ENCODE measurements around the gene TMC6.

DNA sequence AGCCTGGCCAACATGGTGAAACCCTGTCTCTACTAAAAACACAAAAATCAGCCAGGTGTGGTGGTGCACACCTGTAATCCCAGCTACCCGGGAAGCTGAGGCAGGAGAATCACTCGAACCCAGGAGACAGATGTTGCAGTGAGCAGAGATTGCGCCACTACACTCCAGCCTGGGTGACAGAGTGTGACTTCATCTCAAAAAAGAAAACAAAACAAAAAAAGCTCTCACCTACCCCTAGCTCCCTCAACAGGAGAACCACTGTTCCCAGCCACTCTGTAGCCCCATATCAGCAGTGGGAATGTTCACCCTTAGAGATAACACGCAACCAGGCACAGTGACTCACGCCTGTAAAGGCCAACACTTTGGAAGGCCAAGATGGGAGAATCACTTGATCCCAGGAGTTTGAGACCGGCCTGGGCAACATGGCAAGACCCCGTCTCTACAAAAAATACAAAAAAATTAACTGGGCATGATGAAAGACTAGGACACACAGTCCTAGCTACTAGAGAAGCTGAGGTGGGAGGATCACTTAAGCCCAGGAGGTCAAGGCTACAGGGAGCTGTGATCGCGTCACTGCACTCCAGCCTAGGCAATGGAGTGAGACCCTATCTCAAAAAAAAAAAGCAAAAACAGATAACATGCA lies 7.4 kb upstream of the TMC6 start:
- TF ChIP-seq, protein P1, sequence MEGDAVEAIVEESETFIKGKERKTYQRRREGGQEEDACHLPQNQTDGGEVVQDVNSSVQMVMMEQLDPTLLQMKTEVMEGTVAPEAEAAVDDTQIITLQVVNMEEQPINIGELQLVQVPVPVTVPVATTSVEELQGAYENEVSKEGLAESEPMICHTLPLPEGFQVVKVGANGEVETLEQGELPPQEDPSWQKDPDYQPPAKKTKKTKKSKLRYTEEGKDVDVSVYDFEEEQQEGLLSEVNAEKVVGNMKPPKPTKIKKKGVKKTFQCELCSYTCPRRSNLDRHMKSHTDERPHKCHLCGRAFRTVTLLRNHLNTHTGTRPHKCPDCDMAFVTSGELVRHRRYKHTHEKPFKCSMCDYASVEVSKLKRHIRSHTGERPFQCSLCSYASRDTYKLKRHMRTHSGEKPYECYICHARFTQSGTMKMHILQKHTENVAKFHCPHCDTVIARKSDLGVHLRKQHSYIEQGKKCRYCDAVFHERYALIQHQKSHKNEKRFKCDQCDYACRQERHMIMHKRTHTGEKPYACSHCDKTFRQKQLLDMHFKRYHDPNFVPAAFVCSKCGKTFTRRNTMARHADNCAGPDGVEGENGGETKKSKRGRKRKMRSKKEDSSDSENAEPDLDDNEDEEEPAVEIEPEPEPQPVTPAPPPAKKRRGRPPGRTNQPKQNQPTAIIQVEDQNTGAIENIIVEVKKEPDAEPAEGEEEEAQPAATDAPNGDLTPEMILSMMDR (IDR thresholded peaks at IDR 0.05) = no peak
- TF ChIP-seq EP300 (IDR thresholded peaks at IDR 0.05) (no peak), POLR2A (IDR thresholded peaks at IDR 0.05; ENCODE audit: low read depth) (no peak), POLR2AphosphoS5 (IDR thresholded peaks at IDR 0.05) (no peak)

All from esophagus muscularis mucosa (tissue), 4 donors.